ENCODE results near the gene SIN3B.

Gene SIN3B

GRCh38 chr19:16788479-16788878 lies 40.7 kb upstream of the SIN3B start:
- Histone ChIP-seq H4K20me1 (ENCODE audit: insufficient read depth, low read length) (no peaks in the 10 kb centered on the region), H3K4me1 (ENCODE audit: low read length) (no peaks in the 10 kb centered on the region), H3K9me2 (replicated peaks; ENCODE audit: insufficient read depth, low read length) (no peaks in the 10 kb centered on the region), H3K9ac (ENCODE audit: low read length) (no peak overlapping the region), H3F3A (ENCODE audit: insufficient read depth, low read length) (no peaks in the 10 kb centered on the region), H3K27ac (ENCODE audit: low read length) (no peak overlapping the region), H3K9me3 (replicated peaks; ENCODE audit: insufficient read depth, low read length) (no peaks in the 10 kb centered on the region), H2AFZ (ENCODE audit: low read length) (no peak overlapping the region), H3K4me2 (ENCODE audit: low read depth, low read length) (no peak overlapping the region), H3K36me3 (replicated peaks; ENCODE audit: insufficient read depth, low read length) (no peaks in the 10 kb centered on the region), H3K4me3 (ENCODE audit: low read length) (no peak overlapping the region), H3K79me2 (ENCODE audit: low read length) (no peaks in the 10 kb centered on the region), H3K27me3 (replicated peaks; ENCODE audit: insufficient read depth, low read length) (peaks cover 16% of the 10 kb centered on the region)
- no peak for TF ChIP-seq EZH2phosphoT487 (IDR thresholded peaks at IDR 0.05; ENCODE audit: low read length)
- no peak for TF ChIP-seq EZH2 (optimal IDR thresholded peaks at IDR 0.05; ENCODE audit: low read depth, low read length)
- no peak for TF ChIP-seq CTCF (IDR thresholded peaks at IDR 0.05; ENCODE audit: low read length)
- no peak for DNase-seq

GRCh38 chr19:16789238-16789637 lies 40.0 kb upstream of the SIN3B start:
- Histone ChIP-seq H3K9ac (ENCODE audit: low read length) (no peak overlapping the region), H3K4me3 (ENCODE audit: low read length) (no peak overlapping the region), H3K9me3 (replicated peaks; ENCODE audit: insufficient read depth, low read length) (no peaks in the 10 kb centered on the region), H2AFZ (ENCODE audit: low read length) (no peak overlapping the region), H3K9me2 (replicated peaks; ENCODE audit: insufficient read depth, low read length) (no peaks in the 10 kb centered on the region), H3K4me2 (ENCODE audit: low read depth, low read length) (no peak overlapping the region), H3K27ac (ENCODE audit: low read length) (no peak overlapping the region), H3K4me1 (ENCODE audit: low read length) (no peaks in the 10 kb centered on the region), H3K36me3 (replicated peaks; ENCODE audit: insufficient read depth, low read length) (no peaks in the 10 kb centered on the region), H3F3A (ENCODE audit: insufficient read depth, low read length) (no peaks in the 10 kb centered on the region), H3K27me3 (replicated peaks; ENCODE audit: insufficient read depth, low read length) (peaks cover 16% of the 10 kb centered on the region), H4K20me1 (ENCODE audit: insufficient read depth, low read length) (no peaks in the 10 kb centered on the region), H3K79me2 (ENCODE audit: low read length) (no peaks in the 10 kb centered on the region)
- TF ChIP-seq EZH2phosphoT487 (IDR thresholded peaks at IDR 0.05; ENCODE audit: low read length): no peak
- no peak for TF ChIP-seq CTCF (IDR thresholded peaks at IDR 0.05; ENCODE audit: low read length)
- no peak for TF ChIP-seq EZH2 (optimal IDR thresholded peaks at IDR 0.05; ENCODE audit: low read depth, low read length)
- no peak for DNase-seq

- Histone ChIP-seq H3K4me1 (ENCODE audit: low read length) (no peaks in the 10 kb centered on the region), H3K9me2 (replicated peaks; ENCODE audit: insufficient read depth, low read length) (no peaks in the 10 kb centered on the region), H3K36me3 (replicated peaks; ENCODE audit: insufficient read depth, low read length) (no peaks in the 10 kb centered on the region), H3K27me3 (replicated peaks; ENCODE audit: insufficient read depth, low read length) (peaks cover 16% of the 10 kb centered on the region), H2AFZ (ENCODE audit: low read length) (no peak overlapping the region), H3K27ac (ENCODE audit: low read length) (no peak overlapping the region), H3K9ac (ENCODE audit: low read length) (no peak overlapping the region), H3K79me2 (ENCODE audit: low read length) (no peaks in the 10 kb centered on the region), H3K4me2 (ENCODE audit: low read depth, low read length) (no peak overlapping the region), H3F3A (ENCODE audit: insufficient read depth, low read length) (no peaks in the 10 kb centered on the region), H4K20me1 (ENCODE audit: insufficient read depth, low read length) (no peaks in the 10 kb centered on the region), H3K9me3 (replicated peaks; ENCODE audit: insufficient read depth, low read length) (no peaks in the 10 kb centered on the region), H3K4me3 (ENCODE audit: low read length) (no peak overlapping the region)
- no peak for DNase-seq
- no peak for TF ChIP-seq EZH2phosphoT487 (IDR thresholded peaks at IDR 0.05; ENCODE audit: low read length)
- no peak for TF ChIP-seq EZH2 (optimal IDR thresholded peaks at IDR 0.05; ENCODE audit: low read depth, low read length)
- TF ChIP-seq CTCF (IDR thresholded peaks at IDR 0.05; ENCODE audit: low read length): no peak
Measured at GRCh38 chr19:16790051-16790450, 39.1 kb upstream of the SIN3B start.
